Activated T-helper 1 cell treated with anti-CD3 and anti-CD28 coated beads, Interleukin-12 subunit alpha, Interleukin-12 subunit beta, Interleukin-2, Interleukin-4 antibody, amounts not matched to agents 30 ng/mL and 10 ng/mL and 1 ng/mL, durations not matched to agents 14 hours and 24 hours and 36 hours (primary cell): Measurements from ENCODE around the gene KDM1A. TPM values are rescaled to one million over a fixed set of nuclear protein-coding genes. Genes with fewer than 3 reads are reported as not detected.
A peak's percentile ranks its signal among the peaks of the same experiment; 100 is the strongest.

Experiments used
- DNase-seq: peaks from one replicate; pipeline ENCODE4 v3.0.0; 2021; ENCODE audit warnings: low spot score
- H3K27ac Mint-ChIP-seq: one replicate; pipeline ENCODE4 v1.8.0; 2021; ENCODE audit warnings: mild to moderate bottlenecking, mixed read lengths
- H3K27me3 Mint-ChIP-seq: one replicate; pipeline ENCODE4 v1.8.0; 2022; ENCODE audit warnings: mild to moderate bottlenecking, moderate library complexity, mixed read lengths; ENCODE audit not compliant: insufficient read depth
- H3K36me3 Mint-ChIP-seq: one replicate; pipeline ENCODE4 v1.8.0; 2021; ENCODE audit warnings: low read depth, mixed read lengths
- H3K4me1 Mint-ChIP-seq: one replicate; pipeline ENCODE4 v1.8.0; 2021; ENCODE audit warnings: low read depth, mixed read lengths
- H3K4me3 Mint-ChIP-seq: one replicate; pipeline ENCODE4 v1.8.0; 2021; ENCODE audit warnings: mild to moderate bottlenecking, moderate library complexity, mixed read lengths
- H3K9me3 Mint-ChIP-seq: one replicate; pipeline ENCODE4 v1.8.0; 2021; ENCODE audit warnings: mixed read lengths
- intact Hi-C: fragments of 100-400 bp; cut with micrococcal nuclease; formaldehyde crosslinking; loops from one replicate; pipeline ENCODE4 v1.15.1; 2024
- total RNA-seq: library from RNA; stranded (reverse); gene quantifications from 2 replicates; pipeline ENCODE4 v1.2.3, GENCODE V29; 2022

KDM1A gene
- total RNA-seq, 1 donor from 2014 or later, result 80.8 TPM

- H3K9me3 Mint-ChIP-seq, result no peaks in the 10 kb centered on the region
- peaks cover 48% of the 10 kb centered on the region for H3K4me1 Mint-ChIP-seq
- peaks cover 15% of the 10 kb centered on the region for H3K36me3 Mint-ChIP-seq
- peak overlapping the region; percentile 79 for H3K4me3 Mint-ChIP-seq
- no peaks in the 10 kb centered on the region for H3K27me3 Mint-ChIP-seq
- H3K27ac Mint-ChIP-seq, result peak overlapping the region; percentile 93
- DNase-seq, result peak; percentile 28
- intact Hi-C loops, result loop anchor here (1.0 to 2.0 kb wide), 4 partner anchors 11 to 84 kb away; partner anchors contain the start of genes KDM1A and LUZP1
Measured at GRCh38 chr1:23103001-23103889, 84.0 kb downstream of the KDM1A start.

DNA sequence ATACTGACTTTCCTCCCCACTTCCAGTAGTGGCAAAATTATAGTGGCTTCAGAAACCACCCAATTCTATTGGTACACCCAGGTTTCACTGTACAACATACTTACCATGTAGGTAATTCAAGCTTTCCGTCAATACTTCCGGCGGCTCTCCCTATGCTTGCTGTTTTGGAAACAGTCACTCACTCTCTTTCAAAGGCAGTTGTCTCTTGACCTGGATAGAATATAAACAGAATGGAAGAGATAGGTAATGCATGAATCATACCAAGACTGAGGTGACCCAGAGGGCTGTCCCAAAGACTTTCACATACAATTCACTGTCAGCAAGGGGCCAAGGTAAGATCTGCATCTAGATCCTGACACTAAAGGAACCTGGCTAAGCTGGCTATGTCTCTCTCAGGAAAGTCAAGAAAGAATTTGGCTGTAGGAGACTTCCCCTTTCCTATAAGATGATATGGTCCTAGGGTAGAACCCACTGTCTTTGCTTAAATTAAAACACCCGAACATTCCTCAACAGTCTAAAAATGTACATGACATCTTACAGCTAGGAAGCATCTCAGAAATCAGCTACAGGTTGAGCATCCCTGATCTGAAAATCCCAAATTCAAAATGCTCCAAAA, 89.8 kb downstream of the KDM1A start:
- intact Hi-C loops, result no loop called here
- Mint-ChIP-seq H3K27me3 (no peaks in the 10 kb centered on the region), H3K9me3 (no peaks in the 10 kb centered on the region), H3K4me3 (no peak overlapping the region), H3K36me3 (peaks cover 27% of the 10 kb centered on the region), H3K27ac (peak overlapping the region; percentile 25), H3K4me1 (peaks cover 53% of the 10 kb centered on the region)
- no peak for DNase-seq

- intact Hi-C loops, result loop anchor here (1.0 to 10.0 kb wide), 3 partner anchors 9 to 414 kb away; partner anchors contain the start of gene ZNF436
- Mint-ChIP-seq H3K27ac (peak overlapping the region; percentile 70), H3K27me3 (no peaks in the 10 kb centered on the region), H3K36me3 (peaks cover 25% of the 10 kb centered on the region), H3K4me3 (peak overlapping the region; percentile 62), H3K9me3 (no peaks in the 10 kb centered on the region), H3K4me1 (peaks cover 66% of the 10 kb centered on the region)
- no peak for DNase-seq
Measured at GRCh38 chr1:23110391-23110790, 91.1 kb downstream of the KDM1A start.

DNA sequence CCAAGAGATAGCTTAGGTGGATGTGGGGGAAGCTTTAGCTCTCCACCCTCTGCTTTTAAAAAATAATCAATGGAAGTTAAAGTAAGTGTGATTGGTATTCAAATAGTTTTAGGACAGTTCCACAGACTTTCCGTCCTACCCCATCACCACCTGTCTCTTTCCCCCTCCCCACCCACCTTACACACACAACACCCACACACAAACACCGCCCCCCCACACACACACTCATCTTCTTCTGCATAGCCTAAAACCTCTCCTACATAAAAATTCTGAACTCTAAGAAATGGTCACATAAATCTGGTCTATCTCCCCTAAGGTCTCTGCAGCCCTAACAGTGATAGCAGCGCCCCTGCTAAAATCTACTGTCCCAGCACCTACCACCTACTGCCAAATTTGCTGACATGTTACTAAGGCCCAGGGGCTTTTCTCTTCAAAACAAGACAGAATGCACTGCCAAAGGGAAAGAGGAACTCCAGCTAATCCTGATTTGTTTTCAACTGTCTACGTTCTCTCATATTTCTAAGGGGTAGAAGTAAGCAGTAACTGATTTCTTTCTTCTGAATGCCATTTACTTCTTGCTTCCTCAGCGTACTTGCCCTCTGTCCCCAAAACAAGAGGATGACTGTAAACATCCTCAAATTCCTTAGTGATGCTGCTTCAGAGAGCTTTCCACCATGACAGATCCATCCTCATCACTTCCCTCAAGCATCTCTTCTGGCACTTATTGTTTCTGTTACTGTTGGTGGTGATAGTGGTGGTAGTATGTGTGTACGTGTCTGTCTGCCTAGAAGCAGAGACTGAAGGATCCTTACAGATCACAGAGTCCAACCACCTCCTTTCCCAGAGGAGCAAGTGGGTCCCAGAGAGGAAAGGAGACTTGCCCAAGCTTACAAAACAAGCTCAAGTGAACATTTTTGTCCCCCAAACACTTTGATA, 92.6 kb downstream of the KDM1A start:
- Mint-ChIP-seq H3K27ac (peak overlapping the region; percentile 70), H3K4me1 (peaks cover 74% of the 10 kb centered on the region), H3K36me3 (peaks cover 22% of the 10 kb centered on the region), H3K27me3 (no peaks in the 10 kb centered on the region), H3K4me3 (peak overlapping the region; percentile 53), H3K9me3 (no peaks in the 10 kb centered on the region)
- intact Hi-C loops, result loop anchor here (10.0 kb wide), 2 partner anchors 253 to 413 kb away; partner anchors contain the start of gene ZNF436
- no peak for DNase-seq

GRCh38 chr1:23114424-23115079, 95.3 kb downstream of the KDM1A start:
- intact Hi-C loops, result loop anchor here (1.0 to 10.0 kb wide), 3 partner anchors 11 to 410 kb away; partner anchors contain the start of gene ZNF436
- Mint-ChIP-seq H3K36me3 (peaks cover 9% of the 10 kb centered on the region), H3K4me3 (no peak overlapping the region), H3K4me1 (peaks cover 81% of the 10 kb centered on the region), H3K9me3 (no peaks in the 10 kb centered on the region), H3K27me3 (no peaks in the 10 kb centered on the region), H3K27ac (peak overlapping the region; percentile 21)
- DNase-seq, result no peak

GRCh38 chr1:23116216-23116836, 97.1 kb downstream of the KDM1A start:
- Mint-ChIP-seq H3K27me3 (no peaks in the 10 kb centered on the region), H3K27ac (no peak overlapping the region), H3K4me1 (peaks cover 79% of the 10 kb centered on the region), H3K36me3 (peaks cover 7% of the 10 kb centered on the region), H3K4me3 (no peak overlapping the region), H3K9me3 (no peaks in the 10 kb centered on the region)
- no peak for DNase-seq
- intact Hi-C loops, result loop anchor here (10.0 kb wide), 2 partner anchors 248 to 408 kb away; partner anchors contain the start of gene ZNF436

- no peak overlapping the region for H3K27ac Mint-ChIP-seq
- H3K4me1 Mint-ChIP-seq, result peaks cover 73% of the 10 kb centered on the region
- intact Hi-C loops, result loop anchor here (10.0 kb wide), 2 partner anchors 248 to 408 kb away; partner anchors contain the start of gene ZNF436
- no peak overlapping the region for H3K4me3 Mint-ChIP-seq
- H3K9me3 Mint-ChIP-seq, result no peaks in the 10 kb centered on the region
- H3K27me3 Mint-ChIP-seq, result no peaks in the 10 kb centered on the region
- peaks cover 3% of the 10 kb centered on the region for H3K36me3 Mint-ChIP-seq
- no peak for DNase-seq
Measured at GRCh38 chr1:23116921-23117699, 97.8 kb downstream of the KDM1A start.

DNA sequence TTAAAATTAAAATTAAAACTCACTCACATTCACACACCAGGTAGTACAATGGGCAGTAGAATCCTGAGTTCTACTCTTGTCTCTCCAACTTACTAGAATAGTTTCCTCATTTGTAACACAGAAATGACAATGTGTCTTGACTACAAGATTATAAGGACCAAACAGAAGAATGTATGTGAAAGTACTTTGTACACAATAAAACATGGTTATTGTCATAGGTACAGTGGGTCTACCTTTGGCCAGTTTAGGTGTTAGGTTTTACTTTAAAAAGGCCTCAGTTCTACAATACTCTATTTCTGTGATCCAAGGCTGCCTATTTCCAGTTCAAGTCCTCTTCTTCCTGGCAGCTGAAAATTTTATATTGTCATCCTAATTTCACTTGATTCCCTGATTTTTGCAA, 99.1 kb downstream of the KDM1A start:
- peaks cover 70% of the 10 kb centered on the region for H3K4me1 Mint-ChIP-seq
- peak overlapping the region; percentile 67 for H3K27ac Mint-ChIP-seq

DNA sequence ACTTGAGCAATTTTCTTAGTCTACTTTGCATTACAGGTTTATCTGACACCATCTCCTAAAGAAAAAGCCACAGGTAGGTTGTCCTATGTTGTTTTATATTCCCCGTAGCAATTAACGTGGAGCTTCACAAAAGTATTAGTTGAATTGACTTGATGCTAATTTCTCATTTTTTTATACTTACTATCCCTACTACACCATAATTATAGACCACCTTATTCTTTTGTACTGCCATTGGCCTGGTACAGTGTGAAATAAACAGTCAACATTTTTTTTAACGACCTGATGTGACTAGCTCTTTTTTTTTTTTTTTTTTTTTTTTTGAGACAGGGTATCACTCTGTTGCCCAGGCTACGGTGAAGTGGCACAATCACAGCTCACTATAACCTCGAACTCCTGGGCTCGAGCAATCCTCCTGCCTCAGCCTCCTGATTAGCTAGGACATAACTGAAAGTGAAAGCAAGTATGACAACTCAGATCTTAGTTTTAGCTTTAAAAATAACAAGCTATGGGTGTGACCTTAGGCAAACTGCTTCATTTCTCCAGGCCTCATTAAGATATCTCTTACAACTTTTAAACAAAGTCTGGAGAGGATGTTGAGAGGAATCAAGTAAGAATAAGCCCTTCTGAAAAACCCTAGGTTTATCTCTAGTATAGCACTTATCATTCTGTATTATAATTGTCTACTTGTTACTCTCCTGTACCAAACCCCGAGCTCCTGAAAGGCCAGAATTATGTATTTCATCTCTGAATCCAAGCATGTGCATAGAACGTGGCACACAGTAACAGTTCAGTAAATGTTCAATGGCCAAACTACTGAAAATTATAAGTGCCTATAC, 99.9 kb downstream of the KDM1A start:
- Mint-ChIP-seq H3K27me3 (no peaks in the 10 kb centered on the region), H3K27ac (peak overlapping the region; percentile 67), H3K9me3 (no peaks in the 10 kb centered on the region), H3K4me1 (peaks cover 70% of the 10 kb centered on the region), H3K36me3 (peaks cover 1% of the 10 kb centered on the region), H3K4me3 (peak overlapping the region; percentile 9)
- peak; percentile 44 for DNase-seq
- intact Hi-C loops, result loop anchor here (1.0 to 10.0 kb wide), 5 partner anchors 9 to 406 kb away; partner anchors contain the start of gene ZNF436

More for the DNA sequence above, 99.1 kb downstream of the KDM1A start:
- Mint-ChIP-seq H3K36me3 (peaks cover 1% of the 10 kb centered on the region), H3K27me3 (no peaks in the 10 kb centered on the region), H3K9me3 (no peaks in the 10 kb centered on the region), H3K4me3 (peak overlapping the region; percentile 9)
- DNase-seq, result no peak
- intact Hi-C loops, result loop anchor here (2.0 to 10.0 kb wide), 3 partner anchors 18 to 406 kb away; partner anchors contain the start of gene ZNF436

DNA sequence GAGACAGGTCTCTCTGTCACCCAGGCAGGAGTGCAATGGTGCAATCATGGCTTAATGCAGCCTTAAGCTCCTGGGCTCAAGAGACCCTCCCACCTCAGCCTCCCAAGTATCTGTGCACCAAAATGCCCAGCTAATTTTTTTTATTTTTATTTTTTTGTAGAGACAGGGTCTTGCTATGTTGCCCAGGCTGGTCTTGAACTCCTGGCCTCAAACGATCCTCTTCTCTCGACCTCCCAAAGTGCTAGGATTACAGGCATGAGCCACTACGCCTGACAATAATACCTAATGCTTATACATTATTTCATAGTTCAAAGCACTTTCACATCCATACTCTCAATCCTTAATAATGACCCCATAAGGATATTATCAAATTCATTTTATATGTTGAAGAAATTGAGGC, 101.1 kb downstream of the KDM1A start:
- H3K36me3 Mint-ChIP-seq, result peaks cover 1% of the 10 kb centered on the region
- no peaks in the 10 kb centered on the region for H3K27me3 Mint-ChIP-seq
- intact Hi-C loops, result no loop called here
- no peak overlapping the region for H3K27ac Mint-ChIP-seq
- no peaks in the 10 kb centered on the region for H3K9me3 Mint-ChIP-seq
- H3K4me1 Mint-ChIP-seq, result peaks cover 71% of the 10 kb centered on the region
- no peak overlapping the region for H3K4me3 Mint-ChIP-seq
- no peak for DNase-seq
